Ammon's horn (tissue), 1 donor: ENCODE results near the gene WDFY2.

Experiments
- DNase-seq: peaks from one replicate; pipeline ENCODE4 v3.0.0-alpha.2; 2016; ENCODE audit warnings: low spot score

Gene WDFY2

DNA sequence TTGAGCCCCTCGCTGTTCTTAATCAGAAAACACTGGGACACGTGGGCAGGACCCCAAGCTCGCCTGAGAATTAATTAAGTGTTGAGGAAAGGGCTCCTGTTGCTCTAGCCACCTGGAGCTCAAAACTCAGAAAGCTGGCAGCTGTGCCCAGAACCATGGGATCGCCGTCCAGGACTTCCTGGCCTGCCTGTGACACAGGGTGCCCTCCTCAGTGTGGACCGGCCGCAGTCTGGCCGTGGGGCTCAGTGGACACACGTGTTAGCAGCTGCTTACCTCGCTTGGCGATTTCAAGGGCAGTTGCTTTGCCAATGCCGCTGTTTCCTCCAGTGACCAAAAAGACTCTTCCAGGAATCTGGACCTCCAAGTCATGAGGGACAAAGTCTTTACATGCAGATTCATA lies 215.0 kb downstream of the WDFY2 start:
- DNase-seq: no peak

DNA sequence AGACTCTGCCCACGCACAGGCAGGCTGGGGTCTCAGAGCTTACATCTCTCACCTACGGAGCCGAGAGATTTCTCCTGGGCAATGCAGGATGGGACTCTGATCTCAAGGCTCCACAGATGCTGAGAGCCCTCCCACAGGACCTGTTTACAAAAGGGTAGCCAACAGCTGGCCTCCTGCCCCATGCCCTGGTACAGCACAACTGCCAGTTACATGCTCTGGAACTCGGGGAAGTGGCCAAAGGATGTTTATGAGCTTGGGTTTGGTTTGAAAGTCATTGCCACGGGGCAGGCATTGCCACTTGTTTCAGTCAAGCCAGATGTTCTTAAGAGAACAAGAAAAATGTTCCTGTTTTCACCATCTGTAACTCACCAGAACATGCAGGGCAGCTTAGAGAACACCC lies 216.2 kb downstream of the WDFY2 start:
- no peak for DNase-seq

DNA sequence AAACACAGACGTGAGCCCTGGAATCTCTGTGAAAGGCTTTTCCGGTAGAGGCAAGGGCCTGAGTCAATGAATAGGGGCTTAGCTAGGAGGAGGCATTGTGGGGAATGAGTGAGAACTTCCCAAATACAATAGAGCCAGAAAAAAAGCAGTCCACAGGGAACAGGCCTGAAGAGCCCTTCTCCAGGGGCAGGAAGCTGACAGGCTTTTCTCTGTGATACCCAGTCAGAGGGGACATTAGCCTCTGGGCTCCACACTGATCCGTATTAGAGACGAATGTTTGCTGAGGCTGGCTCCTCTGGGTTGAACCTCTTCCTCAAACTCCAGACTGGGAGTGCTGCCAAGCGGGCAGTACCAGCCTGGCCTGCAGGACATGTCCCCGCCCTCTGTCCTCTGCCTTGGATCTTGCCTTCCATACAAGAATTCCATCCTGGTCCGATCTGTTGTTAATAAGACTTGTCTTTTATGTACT lies 217.4 kb downstream of the WDFY2 start:
- DNase-seq: peak; percentile 91

DNA sequence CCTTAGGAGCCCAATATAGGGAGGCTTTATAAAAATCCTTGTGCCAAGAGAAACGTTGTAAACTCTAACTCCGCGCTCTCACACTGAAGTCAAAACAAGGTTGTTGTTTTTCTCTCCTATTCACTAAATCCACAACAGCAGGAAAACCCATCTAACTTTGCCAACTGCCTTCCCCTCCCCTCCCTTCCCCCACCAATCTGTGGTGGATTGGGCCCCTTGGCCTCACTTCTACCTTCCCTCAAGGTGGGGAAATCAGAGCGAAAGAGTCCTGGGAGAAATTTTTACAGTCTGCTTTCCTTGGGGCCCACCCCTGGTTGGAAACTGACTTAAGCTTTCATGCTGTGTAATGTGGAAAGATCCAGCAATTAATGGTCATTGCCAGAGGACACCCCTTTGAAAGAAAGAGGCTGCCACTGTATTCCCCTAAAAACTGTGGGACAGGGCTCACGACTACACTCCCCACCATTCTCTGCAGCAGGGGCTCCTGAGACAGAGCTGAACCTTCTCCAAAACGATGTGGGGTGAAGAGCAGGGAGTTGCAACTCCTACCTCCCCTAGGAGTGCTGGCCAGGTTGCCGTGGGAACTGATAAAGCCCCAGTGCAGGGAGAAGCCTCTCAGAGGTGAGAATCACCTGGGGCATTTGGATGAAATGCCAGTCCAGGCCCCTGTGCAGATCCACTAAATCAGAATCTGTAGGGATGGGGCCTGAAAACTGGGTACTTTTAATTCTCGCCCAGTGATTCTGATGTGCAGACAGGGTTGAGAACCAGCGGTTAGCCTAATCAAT lies 218.6 kb downstream of the WDFY2 start:
- DNase-seq: no peak

DNA sequence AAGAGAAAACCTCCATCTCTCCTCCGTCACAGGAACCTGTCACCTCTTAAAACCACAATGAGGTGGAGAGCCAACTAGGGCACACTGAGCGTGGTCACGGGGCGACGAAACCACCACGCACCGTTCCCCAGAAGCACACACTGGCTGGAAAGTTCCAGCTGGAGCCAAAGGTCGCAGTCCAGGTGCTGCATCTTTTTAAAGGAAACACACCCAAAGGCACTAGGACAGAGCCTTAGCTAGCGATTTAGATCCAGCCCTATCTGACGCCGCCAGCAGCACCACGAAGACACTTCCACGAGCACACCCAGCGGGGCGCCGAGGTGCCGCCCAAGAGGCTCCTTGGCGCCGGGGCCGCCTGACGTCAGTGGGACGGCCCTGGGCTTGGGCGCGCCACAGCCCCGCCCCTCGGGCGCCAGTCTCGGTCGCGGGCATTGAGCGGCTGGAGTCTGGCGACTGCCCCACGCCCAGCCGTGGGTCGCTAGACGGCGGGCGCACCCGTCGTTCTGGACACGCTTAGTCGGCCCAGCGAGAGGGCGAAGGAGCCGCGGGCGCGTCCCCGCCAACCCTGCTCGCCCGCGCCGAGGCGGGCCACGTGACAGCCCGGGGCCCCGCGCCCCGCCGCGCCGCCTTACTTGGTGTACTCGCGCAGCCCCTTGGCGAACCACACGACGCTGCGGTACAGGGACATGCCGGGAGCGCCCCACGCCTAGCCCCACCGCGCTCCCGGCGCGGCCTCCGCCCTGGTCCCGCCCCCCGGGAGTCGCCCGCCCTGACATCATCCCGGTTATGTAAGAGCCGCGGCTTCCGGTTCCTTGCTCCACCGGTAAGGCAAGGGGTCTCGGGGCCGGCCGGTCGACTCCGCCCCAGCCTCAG lies 219.4 kb downstream of the WDFY2 start, which contains the start of gene DHRS12:
Gene DHRS12, minus strand, starts transcription at position 742 of the 873 bp plus-strand sequence. CDS start 4,504 bp downstream, outside the sequence.
- DNase-seq: peak; percentile 91

DNA sequence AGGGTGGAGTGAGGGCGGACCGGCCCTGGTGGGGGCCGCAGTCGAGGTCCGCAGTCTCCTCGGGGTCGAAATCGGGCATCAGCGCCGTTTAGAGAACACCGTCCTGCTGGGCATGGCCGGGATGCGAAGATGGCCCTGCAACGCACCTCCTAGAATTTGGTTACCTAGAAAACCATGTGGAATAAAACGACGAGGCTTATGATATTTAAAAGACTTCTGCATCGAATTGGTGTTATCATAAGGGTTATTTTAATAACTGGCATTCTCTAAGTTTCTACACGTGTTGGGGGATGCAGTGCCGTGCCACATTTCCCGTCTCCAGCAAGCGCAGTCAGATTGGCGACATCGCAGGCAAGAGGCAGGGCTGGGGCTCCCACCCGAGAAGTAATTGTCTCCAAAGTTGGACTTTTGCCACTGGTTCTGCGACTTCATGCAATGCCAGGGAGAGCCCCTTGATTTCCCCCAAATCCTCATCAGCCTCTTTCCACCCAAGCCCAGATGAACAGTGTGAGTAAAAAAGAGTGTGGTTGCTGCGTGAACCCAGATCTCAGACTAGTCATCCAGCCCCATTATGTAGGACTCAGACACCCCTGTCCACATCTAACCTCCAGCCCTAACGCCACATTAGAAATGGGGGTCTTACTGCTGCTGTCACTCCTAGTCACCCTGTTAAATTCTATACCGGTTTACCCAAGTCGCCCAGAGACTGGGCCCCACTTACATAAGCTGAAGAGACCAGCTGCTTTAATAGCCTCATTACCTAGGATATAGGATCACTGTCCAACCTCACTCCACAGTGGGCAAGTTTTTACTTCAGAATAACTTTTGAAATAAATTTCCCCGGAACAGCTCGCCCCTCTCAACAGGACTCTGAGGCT lies 220.3 kb downstream of the WDFY2 start:
- DNase-seq: peak; percentile 56

DNA sequence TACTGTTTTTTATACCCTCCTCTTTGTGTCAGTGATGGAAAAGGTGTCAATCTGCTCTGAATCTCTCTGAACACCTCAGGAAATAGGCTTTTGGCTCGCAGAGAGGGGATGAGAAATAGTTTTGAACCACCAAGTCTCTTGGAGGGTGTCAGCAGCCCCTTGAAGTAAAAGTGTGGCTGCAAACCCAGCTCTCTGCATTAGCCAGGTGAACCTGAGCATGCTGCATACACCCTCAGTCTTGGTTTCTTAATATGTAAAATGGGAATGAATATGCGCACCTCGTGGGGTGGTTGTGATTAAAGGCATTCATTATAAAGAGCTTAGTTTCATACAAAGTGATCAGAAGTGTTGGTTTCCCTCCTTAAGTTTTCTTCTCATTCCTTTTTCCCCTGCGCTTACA lies 221.1 kb downstream of the WDFY2 start:
- no peak for DNase-seq

DNA sequence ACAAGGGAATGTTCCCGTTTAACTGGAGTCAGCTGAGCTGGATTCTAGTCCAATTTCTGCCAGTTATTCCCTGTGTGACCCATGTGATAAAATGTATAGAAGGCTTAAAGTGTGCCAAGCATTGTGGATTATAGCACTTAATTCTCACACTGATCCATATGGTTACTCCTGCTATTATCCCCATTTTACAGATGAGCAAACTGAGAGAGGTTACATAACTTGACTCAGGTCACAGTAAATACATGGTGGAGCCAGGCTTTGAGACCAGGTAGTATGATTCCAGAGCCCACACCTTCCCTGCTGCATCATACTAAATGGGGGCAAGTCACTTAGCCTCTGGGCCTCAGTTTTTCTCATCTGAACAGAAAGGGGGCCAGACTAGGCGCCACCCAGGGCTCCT lies 221.7 kb downstream of the WDFY2 start:
- DNase-seq: no peak

DNA sequence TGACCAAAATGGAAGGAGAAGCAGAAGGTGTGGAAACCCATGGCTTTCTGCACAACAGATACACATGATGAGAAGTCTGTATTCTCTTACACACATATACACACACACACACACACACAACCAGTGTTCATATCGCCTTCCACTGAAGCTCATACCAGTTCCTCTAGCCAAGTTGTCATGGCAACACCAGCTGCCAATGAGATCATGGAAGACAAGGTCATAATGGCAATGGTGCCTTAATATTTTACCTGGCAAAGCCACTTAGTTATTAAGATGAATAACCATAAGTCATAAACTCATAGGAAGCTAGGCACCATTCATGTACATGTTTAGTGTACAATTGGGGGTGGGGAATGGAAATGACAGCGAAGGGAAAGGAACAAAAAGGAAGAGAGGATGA lies 222.3 kb downstream of the WDFY2 start:
- peak; percentile 50 for DNase-seq

DNA sequence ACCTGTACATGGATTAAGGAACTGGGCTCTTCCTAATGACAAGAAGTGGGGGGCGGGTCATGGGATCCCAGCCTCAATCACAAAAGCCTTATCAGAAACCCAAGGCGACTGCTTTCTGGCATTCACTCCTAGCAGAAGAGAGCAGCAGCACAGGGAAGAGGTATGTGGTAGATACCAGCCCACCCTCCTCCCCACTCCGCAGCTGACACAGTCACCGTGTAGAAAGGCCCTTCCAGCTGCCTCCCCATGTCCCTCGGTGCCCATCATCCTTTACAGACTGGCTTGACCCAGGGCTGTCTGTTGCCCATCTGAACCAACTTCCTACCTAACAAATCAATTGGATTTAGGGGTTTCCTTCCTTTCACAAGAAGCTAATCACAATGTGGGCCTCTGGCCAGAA lies 222.8 kb downstream of the WDFY2 start:
- DNase-seq: no peak

DNA sequence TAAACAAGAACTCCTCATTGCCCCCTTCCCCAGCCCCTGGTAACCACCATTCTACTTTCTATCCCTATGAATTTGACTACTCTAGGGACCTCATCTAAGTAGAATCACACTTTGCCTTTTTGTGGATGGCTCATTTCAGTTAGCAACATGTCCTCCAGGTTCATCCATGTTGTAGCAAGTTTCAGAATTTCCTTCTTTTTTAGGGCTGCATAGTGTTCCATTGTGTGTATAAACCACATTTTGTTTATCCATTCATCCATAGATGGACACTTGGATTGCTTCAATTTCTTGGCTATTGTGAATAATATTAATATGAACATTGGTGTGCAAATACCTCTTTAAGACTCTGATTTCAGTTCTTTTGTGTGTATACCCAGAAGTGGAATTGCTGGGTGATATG lies 224.5 kb downstream of the WDFY2 start:
- DNase-seq: no peak

DNA sequence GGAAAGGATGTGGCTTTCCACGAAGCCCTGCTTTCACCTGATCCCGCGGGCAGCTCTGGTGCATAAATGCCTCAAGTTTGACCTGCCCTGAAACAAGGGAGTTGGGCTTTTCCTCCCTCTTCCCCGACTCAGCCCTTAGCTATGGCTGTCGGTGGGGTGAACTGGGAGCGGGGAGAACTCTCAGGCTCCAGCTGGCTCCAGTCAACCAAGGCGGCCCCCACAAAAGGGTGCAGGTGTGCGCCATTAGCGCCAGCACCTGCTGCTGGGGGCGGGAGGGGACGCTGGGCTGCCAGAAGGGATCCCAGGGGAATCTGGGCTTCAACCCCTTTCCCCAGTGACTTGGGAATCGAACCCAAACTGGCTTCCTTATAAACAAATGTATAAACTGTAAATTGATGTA lies 226.8 kb downstream of the WDFY2 start:
- DNase-seq: no peak

DNA sequence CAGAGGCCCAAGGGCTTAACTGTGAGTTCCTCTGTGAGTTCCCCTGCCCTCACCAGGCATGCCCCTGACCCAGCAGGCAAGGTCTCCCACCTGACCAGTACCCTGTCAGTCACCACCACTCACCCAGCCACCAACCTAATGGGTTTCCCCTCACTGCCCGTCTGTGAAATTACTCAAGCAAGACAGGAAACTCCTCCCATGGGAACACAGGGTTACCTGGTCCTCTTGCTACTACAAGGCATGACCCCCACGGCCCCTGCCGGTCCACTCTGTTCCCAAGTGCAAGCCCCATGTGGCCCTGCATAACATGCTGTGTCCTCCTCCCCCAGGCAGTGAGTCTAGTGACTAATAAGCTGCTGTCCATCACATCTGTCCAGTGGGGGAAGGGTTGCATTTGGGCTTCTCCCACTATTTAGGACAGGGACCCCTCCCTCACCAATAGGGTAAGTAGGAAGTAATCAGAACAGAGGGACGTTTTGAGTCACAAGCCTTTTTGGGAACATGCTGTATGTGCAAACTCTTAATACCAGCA lies 227.7 kb downstream of the WDFY2 start:
- no peak for DNase-seq

DNA sequence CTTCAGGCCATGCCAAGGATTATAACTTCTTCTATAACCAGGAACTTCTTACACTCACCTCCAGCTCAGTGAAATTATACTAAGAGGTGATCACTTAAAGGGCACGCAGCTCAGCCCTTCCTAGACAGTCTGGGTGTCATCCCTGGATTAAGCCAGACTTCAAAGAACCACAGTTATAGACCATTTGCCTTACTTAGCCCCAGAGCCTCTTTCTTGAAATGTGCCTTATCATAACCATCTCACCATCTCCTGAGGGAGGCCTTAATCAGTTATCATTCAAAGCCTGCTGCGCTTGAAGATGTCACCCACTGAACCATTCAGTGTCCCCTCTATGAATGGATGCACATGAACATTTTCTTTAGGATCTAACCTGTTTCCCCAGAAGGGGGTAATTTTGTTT lies 229.8 kb downstream of the WDFY2 start:
- no peak for DNase-seq

DNA sequence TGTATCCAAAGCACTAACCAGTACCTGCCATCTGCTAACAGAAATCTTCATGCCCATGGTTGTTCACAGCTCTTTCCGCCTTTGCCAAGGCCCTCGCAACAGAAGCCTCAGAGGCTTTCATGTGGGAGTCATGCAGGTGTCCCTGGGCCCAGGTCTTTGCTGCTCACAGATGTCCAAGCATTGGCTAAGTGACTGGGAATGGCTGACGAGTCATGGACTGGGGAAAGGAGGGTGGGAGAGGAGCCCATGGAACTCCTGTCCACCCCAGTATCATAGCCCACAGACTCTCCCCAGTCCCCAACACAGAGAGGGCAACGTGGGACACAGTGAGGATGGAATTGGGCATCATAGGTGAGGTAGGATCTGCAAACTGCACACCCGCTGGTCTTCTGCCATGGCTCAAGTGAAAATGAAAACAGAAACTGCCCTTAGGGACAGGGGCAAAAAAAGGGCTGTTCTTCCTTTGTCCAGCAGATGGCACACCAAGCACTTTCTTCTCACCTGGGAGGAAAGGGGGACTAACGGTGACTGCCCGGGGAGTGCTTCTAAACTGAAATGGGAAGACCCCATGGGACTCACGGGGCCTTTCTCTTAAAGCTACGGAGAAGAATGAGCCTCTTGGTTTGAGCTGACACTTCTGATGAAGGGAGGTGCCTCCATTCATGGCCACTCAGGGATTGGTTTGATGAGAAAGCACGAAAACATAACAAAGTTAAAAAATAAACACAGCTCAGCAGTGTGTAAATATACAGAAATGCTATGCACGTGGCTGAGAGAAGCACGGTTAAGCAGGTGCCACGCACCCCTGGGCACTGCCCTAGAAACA lies 230.8 kb downstream of the WDFY2 start:
- peak; percentile 74 for DNase-seq

DNA sequence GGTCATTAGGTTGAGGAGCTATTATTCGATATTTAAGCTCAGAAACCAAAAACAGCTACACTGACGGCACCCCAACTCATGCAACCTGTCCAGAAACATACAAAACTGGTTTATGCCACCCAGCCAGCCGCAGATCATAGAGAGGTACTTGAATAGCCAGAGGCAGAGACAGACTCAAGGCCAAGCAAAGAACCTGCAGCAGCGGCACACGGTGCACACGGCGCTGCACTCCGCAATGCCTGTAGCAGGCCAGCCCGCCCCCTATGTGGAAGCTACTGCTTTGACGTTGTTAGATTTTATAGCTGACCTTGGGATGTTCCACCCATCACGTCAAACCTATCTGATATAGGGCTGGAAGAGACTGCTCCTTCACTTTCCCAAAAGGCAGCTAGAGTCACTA lies 231.6 kb downstream of the WDFY2 start:
- DNase-seq: no peak

DNA sequence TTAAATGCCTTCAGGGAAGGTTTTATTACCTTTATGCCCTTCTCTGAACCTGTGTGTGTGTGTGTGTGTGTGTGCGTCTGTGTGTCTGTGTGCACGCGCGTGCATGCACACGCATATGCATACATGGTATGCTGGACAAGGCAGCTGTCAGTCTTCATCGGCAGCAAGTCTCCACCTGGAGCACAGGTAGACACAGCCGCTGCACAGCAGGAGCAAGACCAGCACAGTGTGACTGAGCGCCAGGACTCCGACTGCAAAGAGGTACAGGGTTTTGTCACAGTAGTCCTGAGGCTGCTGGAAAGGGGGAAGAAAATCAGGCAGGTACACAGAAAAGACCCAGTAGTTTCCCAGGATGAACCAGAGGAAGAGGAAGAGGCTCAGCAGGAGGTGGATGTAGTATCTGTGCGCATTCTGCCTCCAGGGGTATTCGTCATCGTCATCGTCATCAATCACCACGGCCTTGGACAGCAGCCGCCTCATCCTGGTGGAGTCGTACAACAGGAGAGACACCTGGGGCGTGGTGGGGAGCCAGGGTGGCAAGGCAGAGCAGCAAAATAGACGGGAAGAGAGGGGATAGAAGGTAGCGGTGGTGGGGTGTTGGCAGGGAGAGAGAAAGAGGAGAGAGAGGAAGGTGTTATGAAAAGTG lies 232.5 kb downstream of the WDFY2 start:
- no peak for DNase-seq
